GM18870 (cell line): ENCODE measurements around the gene ICAM1.
"Not testable (repeated sequence)": the region's sequence is repeated elsewhere in the genome, so short reads cannot be mapped to it uniquely, and the experiment has no call there.

ENCODE experiments used
- ATAC-seq: cut with Tn5 transposase; IDR thresholded peaks from one replicate; pipeline ENCODE4 v1.9.1; 2021; ENCODE audit warnings: moderate library complexity; ENCODE audit not compliant: unreplicated experiment

The ICAM1 gene, protein sequence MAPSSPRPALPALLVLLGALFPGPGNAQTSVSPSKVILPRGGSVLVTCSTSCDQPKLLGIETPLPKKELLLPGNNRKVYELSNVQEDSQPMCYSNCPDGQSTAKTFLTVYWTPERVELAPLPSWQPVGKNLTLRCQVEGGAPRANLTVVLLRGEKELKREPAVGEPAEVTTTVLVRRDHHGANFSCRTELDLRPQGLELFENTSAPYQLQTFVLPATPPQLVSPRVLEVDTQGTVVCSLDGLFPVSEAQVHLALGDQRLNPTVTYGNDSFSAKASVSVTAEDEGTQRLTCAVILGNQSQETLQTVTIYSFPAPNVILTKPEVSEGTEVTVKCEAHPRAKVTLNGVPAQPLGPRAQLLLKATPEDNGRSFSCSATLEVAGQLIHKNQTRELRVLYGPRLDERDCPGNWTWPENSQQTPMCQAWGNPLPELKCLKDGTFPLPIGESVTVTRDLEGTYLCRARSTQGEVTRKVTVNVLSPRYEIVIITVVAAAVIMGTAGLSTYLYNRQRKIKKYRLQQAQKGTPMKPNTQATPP

DNA sequence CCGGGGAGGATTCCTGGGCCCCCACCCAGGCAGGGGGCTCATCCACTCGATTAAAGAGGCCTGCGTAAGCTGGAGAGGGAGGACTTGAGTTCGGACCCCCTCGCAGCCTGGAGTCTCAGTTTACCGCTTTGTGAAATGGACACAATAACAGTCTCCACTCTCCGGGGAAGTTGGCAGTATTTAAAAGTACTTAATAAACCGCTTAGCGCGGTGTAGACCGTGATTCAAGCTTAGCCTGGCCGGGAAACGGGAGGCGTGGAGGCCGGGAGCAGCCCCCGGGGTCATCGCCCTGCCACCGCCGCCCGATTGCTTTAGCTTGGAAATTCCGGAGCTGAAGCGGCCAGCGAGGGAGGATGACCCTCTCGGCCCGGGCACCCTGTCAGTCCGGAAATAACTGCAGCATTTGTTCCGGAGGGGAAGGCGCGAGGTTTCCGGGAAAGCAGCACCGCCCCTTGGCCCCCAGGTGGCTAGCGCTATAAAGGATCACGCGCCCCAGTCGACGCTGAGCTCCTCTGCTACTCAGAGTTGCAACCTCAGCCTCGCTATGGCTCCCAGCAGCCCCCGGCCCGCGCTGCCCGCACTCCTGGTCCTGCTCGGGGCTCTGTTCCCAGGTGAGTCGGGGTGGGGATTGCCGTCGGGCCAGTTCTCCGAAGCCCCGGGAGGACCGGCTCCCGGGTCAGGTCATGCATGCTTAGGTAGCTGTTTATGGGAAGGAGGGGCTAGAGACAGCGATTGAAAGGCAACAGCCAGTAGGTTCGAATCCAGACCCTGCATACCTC, at the start of gene ICAM1:
Gene ICAM1 (plus strand): TSS at position 505 of the 779 bp plus-strand sequence. CDS start 40 bp downstream, at position 545.
- ATAC-seq: no peak

DNA sequence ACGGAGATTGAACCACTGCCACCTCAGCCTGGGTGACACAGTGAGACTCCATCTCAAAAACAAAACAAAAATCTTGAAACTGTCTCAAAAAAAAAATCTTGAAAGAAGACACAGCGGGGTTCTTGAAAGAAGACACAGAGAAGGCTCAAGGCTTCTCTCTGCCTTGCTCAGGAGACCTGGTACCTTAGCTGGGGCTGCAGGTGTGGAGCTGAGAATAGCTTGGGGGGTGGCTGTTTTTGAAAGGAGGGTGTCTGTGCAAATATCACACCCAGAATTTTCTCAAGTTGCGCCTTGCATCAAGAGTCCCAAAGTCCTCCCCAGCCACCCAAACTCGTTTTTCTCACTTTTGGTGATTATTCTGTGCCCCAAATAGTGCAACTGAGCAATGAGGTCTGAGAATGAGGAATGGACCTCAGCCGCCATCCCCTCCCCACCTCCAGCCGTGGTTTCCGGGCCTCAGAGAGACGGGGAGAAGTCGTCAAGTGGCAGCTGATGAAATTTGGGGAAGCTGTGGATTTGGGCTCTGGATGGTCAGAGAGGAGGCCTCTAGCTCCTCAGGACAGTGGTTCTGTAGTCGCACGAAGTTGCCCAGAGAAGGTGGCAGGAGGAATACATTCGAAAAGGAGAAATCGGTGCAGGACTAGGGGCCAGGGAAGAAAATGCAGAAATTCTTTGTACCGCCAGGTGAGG, 48.6 kb upstream of the ICAM1 start:
- no peak for ATAC-seq

DNA sequence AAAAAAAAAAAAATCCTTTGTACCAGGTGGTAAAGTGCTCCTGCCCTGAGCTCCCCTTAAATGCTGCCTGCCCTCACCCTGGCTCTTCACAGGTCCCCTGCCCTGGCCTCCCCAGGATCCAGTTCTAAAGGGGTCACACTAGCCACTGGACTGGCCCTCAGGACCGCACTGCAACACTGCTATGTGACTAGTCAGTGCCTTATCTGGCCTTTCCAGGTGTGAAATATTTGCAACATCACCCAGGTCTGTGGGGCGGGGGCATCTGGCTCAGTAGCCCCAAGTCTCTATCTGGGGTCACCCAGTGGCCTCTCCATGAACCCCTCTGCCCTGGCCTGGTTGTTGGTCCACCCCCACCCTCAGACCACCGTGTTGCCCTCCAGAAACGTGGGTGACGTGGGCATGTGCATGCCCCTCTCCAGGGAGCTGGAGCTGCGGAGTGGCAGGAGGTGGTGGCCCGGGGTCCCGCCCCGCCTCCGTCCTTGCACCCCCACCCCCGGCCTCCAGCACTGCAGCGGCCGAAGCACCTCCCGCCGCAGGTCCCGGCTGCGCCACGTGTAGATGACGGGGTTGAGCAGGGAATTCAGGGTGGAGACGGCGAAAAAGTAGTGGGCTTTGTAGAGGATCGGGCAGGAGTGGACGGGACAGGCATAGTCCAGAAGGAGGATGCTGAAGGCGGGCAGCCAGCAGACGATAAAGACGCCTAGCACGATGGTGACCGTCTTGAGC, 47.3 kb upstream of the ICAM1 start:
- ATAC-seq: no peak

DNA sequence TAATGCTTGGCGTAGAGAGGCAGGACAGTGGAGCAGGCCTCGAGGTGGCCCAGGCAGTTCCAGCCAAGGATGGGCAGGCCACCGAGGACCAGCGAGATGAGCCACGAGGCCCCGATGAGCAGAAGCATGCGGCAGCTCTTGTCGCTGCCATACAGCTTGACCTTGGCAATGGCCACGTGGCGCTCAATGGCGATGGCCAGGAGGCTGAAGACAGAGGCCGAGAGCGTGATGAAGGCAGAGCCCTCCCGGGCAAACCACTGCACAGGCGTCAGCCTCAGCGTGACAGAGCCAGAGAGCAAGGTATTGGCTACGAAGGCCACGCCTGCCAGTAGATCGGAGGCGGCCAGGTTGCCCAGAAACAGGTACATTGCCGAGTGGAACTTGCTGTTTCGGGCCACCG, 46.6 kb upstream of the ICAM1 start:
- ATAC-seq: no peak

DNA sequence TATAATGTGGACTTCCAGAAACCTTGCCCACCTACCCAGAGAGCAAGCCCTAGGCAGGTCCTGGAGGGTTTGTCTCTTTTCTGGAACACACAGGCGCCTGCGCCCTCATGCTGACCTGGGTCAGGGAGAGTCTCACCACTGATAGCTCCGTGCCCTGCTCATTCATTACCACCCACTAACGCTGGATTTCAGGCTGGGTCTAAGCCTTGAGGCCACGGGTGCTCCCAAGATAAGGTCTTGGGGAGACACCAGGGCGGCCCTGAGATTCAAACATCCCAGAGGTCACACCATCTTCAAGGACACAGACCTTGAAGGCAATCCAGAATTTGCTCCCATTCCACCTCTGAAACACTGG, 44.9 kb upstream of the ICAM1 start:
- no peak for ATAC-seq

DNA sequence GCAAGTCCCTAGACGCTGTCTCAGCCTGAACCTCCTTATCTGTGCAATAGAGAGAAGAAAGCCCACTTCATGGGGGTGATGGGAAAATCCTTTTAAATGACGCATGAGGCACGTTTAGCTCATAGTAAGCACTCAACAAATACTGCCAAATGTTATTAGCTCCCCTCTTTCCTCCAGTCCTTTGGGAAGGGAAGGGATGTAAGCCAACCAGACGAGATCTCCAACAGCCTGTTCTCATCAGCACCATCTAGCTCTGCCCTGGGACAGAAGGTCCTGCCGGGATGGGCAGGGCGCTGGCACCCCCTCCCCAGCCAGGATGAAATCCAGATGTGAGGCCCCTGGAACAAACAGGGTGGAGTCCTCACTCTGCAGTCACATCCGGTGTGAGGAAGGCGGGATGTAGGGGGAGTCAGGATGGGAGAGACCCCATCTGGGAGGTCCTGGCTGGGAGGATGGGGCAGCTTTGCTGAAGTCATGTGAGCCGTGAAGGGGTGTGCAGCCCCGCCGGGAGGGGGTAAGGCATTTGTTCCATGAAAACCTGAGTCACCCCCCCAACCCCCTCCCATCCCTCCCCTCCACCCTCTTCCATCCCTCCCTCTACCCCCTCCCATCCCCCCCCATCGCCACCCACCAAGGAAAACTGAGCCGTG, 44.4 kb upstream of the ICAM1 start:
- no peak for ATAC-seq

DNA sequence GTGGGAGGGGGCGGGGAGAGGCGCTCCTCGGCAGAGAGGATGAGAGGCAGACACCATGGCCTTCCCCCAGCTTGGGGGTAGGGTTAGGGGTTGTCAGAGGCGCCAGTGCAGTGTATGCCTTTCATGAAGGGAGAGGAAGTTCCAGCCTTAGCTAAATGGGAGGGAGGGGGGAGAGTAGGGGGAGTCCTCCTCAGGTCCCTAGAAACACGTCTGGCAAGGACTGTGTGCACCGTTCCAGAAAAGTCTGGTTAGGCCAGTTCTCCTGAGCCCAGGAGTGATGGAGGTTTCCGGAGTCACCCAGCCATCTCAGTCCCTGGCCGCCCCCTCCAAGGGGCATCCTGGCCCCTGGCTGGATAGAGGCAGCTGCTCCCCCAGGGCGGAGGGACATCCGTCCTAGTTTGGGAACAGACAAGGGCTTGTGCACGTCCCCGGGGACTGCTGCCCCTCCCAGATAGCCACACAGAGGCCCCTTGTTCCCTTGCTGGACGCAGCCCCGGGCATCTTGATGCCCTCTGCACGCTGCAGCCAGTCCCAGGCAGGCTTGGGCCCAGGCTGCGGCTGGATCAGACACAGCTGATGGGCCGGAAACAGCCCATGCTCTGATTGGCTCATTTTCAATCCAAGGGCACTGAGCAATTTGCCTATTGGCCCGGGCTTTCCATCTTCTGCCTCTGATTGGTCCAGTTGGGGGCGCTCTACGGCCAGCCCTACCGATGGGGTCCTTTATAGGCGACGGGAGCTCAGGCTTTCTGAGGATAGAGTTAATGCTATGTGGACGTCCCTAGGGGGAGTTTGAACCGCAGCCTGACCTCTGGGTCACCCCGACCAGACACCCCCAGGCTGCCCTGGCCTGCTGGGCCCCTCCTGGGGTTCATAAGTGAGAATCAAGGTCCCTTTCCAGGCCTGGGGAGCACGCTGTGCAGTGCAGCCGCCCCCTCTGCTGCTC, 43.6 kb upstream of the ICAM1 start:
- ATAC-seq: no peak

DNA sequence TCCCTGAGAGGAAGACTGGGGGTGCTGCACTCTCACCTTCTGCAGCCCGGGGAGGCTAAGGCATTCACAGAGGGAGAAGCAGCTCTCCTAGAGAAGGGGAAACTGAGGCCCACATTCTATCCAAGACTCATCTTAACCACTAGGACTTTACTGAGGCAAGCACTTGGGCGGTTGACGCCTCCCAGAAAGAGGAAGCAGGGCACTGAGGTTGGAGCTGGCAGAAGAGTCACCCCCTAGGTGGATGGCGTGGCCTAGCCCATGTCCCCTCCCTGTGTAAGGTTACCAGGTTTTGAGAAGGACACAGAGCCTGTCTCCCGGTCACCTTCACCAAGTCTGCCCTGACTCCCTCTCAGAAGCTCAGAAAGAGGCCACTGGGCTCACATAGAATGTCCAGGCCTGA, 42.5 kb upstream of the ICAM1 start:
- no peak for ATAC-seq

DNA sequence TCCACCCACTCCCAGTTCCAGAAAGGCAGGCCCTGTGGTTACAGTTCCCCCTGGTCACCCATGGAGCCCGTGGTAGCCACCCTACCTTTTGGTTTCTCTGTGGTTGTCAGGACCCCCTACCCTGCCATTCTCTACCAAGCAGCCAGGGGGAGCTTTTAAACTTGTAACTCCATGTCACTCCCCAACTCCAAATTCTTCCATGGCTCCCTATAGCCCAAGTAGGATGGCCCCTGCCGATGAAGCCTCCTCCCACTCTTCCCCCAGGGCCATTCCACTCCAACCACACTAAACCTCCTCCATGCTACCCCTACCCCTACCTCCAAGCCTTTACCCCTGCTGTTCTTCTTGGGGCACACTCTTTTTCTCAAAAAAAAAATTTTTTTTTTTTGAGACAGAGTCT, 42.0 kb upstream of the ICAM1 start:
- ATAC-seq: no peak

DNA sequence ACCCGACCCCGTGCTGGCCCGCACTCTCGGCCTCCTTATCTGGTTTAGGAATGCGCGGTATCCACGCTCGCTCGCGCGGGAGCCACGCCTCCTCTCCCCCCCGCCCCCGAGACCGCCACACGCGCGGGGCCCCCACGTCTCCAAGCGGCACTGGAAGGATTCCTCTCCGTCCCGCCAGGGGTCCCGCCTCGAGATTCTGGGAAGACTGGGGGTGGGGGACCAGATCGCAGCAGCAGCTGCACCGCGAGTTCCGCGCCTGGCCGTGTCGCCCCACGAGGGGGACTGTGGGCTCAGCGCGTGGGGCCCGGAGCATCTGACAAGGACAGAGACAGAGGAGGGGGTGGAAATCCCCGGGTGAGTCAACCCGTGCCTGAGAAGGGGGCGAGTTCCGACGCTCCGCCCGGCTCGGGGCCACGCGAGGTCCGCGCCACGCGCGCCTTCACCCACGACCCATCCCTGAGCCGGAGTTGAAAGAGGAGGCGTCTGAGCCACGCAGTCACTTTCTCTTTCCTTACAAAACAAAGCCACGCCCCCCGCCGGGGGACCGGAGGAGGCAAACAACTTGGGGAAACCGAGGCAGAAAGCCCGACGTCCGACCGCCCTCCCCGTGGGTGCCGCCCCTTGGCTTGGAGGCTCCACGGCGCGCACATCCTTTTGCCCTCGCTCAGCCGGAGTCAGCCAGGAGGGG, 40.6 kb upstream of the ICAM1 start:
- no peak for ATAC-seq

DNA sequence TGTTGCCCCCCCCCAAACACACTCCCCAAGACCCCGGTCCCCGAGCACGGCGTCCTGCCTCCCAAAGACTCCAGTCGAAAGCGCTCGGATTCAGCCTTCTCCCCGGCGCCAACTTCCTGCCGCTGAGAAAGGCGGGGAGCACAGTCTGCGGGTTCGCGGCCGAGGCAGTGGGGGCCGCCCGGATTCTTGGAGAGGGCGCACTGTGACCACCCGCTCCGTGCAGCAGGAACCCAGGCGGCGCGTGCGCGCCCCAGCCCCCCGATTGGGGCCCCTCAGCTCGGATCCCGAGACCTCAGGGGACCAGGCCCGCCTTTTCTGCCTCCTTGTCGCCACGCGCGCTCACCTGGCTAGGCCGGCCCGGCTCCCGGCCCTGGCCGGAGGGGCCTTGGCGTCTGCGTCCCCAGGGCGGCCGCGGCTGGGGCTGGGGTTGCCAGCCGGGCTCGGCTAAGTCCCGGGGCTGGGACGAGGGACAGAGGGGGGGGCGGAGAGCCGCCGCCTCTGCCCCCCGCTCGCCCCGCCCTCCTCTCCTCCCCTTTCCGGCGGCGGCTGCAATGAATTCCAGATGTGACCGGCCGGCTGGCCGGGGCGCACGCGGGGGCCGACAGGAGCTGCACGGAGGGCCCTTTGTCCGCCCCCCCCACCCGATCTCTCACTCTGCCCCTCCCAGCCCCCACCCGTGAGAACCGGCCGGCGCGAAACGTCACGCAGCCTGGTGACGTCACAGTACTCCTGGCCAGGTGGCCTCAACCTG, 39.9 kb upstream of the ICAM1 start, which contains the start of gene S1PR2:
Gene S1PR2 (minus strand): TSS at position 471 of the 751 bp plus-strand sequence. CDS start 6,426 bp downstream, outside the sequence.
- no peak for ATAC-seq

DNA sequence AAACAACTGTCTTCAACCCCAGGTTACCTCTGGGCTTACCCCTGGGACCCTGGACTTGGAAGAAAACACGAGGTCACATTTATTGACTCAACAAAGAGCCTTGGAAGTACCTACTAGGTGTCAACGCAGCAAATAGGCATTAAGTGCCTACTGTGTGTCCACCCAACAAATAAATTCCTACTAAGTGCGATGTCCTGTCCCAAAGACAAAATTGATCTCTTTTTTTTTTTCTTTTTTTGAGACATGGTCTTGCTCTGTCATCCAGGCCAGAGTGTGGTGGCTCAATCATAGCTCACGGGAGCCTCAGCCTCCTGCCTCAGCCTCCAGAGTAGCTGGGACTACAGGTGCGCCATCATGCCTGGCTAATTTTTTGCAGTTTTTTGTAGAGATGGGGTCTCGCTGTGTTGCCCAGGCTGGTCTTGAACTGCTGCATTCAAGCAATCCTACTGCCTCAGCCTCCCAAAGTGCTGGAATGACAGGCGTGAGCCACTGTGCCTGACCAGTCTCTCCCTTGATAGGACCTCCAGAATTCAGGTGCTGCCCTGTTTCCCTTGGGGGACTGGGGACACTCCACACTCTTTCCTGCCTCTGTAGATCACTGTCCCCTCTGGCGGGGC, 39.2 kb upstream of the ICAM1 start:
- ATAC-seq: no peak

DNA sequence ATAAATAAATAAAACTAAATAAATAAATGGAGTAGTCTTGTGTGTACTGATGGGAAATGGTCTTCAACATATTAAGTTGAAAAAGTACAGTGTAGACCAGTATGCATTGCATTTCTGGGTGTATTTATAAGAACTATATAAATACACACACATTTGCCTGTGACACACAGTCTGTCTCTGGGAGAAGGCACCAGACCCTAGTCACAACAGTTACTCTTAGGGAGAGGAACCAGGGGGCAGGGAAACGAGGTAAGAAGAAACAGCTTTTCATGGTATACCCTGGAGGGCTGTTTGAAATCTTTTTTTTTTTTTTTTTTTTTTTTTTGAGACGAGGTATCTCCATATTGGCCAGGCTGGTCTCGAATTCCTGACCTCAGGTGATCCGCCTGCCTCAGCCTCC, 37.0 kb upstream of the ICAM1 start:
- no peak for ATAC-seq

DNA sequence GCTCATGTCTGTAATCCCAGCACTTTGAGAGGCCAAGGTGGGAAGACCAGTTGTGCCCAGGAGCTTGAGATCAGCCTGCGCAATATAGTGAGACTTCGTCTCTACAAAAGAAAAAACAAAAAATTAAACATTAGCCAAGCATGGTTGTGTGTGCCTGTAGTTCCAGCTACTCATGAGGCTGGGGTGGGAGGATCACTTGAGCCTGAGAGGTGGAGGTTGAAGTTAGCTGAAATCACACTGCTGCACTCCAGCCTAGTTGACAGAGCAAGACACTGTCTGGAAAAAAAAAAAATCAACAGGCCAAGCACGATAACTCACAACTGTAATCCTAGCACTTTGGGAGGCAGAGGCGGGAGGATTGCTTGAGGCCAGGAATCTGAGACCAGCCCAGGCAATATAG, 35.9 kb upstream of the ICAM1 start:
- ATAC-seq: no peak

DNA sequence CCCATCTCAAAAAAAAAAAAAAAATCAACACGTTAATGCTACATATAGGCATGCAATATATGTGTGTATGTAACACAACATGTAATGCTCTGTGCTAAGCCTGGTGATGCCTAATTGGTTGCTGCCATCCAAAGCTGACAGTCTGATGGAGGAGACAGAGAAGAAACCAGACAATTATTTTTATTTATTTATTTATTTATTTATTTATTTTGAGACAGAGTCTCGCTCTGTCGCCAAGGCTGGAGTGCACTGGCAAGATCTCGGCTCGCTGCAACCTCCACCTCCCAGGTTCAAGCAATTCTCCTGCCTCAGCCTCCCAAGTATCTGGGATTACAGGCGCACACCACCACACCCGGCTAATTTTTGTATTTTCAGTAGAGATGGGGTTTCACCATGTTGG, 35.5 kb upstream of the ICAM1 start:
- not testable (repeated sequence) for ATAC-seq

DNA sequence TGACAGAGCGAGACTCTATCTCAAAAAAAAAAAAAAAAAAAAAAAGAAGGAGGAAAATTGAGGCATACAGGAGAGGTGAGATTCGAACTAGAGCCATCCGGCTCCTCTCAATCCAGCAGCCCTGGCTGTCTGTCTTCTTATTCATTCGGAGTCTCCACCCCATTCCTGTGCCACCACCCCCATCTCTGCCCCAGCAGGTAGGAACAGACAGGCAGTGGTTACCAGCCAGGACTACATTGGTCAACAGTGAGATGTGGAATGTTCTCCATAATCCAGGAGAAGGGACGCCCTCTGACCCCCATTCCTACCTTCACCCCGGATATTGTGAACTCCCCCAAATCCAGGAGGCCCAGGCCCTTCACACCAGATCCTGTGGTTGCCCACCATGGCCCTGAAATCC, 33.2 kb upstream of the ICAM1 start:
- ATAC-seq: no peak

DNA sequence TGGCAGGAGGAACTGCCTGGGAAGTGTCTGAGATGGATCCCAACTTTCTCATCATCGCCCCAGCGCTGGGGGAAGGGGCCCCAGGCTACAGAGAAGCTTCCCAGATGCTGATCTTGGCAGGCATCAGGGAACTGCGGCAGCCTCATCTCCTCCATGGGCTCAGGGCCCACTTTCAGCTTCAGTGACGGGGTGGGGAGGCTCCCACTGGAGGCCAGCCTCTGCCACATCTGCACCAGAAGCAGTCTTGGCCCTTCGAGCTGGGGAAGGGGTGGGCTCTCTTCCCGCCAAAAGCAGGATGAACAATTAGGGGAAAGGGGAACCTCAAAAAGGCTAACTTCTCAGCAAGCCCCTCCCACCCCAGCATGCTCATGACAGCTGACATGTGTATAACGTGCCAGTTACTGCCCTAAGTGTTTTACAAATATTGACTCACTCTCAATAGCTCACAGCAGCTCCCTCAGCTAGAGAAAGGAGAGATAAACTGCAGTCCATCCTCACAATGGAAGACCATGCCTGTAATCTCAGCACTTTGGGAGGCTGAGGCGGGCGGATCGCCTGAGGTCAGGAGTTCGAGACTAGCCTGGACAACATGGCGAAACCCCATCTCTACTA, 32.6 kb upstream of the ICAM1 start:
- no peak for ATAC-seq
